HG03064 (cell line): ENCODE data around the gene BMI1.
A peak's percentile ranks its signal among the peaks of the same experiment; 100 is the strongest.

Source experiments
- ATAC-seq: cut with Tn5 transposase; IDR thresholded peaks from one replicate; pipeline ENCODE4 v1.9.1; 2021; ENCODE audit warnings: low read depth; ENCODE audit not compliant: unreplicated experiment

Gene BMI1

DNA sequence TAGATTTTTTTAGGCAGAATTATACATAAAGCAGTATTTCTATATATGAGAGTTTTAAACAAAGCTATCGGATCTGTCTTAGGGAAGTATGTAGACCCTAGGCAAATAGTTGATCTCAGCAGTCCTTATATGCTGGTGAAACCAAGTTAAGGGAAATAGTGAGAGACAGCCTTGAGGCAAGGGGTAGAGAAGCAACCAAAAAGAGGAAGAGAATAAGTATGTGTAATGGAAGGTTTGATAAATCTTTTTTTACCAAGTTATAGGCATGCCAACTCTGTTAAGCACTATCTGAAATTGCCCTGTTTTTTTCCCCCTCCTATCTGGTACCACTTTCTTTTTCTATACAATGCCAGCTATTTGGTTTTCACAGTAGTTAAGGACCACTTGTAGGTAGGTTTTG lies 44.3 kb downstream of the BMI1 start:
- ATAC-seq: peak; percentile 46

DNA sequence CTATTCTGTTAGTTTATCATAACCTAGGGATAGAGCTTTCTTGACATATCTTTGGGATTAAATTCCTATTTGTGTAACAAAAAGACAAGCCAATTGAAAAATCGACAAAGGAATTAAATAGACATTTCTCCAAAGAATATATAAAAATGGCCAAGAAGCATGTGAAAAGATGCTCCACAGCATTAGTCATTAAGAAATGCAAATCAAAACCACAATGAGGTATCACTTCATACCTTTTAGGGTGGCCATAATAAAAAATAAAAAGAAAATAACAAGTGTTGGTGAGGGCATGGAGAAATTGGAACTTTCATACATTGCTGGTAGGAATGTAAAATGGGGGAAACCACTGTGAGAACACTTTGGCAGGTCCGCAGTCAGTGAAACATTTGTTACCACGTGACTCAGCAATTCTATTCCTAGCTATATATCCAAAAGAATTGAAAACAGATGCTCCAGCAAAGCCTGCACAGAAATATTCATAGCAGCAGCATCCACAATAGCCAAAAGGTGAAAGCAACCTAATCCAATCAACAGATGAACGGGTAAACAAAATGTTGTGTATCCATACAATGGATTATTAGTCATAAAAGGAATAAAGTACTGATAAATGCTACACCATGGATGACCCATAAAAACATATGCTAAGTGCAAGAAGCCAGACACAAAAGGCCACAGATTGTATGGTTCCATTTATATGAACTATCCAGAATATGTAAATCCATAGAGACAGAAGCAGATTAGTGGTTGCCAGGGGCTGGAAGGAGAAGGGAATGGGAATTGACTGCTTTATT lies 44.9 kb downstream of the BMI1 start:
- no peak for ATAC-seq

DNA sequence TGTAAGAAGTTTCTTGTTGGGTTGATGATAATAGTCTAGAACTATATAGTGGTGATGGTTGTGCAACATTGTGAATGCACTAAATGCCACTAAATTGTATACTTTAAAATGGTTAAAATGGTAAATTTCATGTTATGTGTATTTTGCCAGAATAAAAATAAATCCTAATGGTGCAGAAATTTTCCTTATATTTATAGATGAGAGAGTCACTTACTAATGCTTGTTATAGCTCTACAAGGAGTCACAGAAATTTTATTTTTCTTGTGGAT lies 45.5 kb downstream of the BMI1 start:
- ATAC-seq: no peak

DNA sequence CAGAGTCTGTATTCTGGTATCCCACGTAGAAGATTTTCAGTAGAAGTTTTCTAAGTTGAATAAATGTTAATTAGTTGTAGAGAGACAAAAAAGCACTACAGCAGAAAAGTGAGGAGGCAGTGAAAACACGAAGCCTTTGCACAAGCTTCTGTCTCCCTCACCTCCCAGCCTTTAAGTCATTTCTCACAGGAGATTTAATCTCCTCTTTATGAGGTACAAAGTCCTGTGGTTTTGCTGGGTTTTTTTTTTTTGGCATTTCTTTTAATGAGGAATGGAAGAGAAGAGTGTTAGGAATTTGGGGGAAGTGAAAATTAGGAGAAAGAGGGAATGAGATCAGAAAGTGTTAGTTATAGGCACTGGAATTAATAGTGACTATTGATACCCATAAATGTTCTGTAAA lies 45.9 kb downstream of the BMI1 start:
- ATAC-seq: no peak

DNA sequence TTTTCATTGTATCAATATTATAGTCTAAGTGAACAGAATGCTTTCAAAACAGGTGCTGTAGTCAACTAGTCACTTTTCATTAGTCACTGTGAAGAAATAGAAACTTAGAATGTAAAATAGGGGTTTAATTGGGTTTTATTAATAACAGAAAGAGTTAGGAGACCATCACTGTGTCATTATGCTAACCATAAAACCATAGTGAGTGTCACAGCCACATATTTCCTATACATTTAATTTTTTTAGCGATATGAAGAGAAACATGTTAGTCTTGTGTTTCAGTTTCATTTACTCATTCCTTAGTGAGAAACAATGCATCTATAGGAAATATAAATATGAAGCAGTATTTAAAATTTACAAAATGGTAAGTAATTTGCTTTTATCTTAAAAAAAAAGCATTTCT lies 46.6 kb downstream of the BMI1 start:
- ATAC-seq: no peak

DNA sequence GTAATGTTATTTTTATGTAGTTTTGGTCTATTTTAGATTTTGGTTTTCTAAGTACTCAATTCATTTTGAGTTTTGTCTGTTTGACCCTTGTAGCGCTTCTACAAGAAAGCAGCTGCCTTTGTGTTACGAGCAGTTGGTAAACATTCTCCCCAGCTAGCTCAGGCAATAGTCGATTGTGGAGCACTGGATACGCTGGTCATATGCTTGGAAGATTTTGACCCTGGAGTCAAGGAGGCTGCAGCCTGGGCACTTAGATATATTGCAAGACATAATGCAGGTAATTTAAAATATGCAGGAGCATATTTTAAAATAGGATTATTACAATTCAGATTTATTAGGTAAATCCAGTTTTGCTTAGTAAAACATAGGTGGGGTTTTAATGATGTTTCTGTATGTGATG lies 47.5 kb downstream of the BMI1 start:
- no peak for ATAC-seq

DNA sequence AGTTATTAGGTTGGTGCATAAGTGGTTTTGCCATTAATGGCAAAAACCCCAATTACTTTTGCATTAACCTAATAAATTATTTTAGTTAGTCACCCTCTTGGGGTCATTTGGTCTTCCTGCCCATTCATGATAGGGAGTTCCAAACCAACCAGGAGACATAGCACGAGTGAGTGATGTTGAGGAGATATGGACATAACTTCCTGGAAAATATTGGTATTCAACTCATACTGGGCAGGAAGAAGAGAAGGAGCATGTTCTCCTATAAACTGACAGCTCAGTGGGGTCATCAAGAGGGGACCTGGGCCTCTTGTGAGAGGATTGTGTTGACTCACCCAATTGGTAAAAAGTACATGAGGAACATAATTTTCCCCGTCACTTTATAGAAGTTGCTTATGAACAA lies 48.1 kb downstream of the BMI1 start:
- ATAC-seq: no peak

DNA sequence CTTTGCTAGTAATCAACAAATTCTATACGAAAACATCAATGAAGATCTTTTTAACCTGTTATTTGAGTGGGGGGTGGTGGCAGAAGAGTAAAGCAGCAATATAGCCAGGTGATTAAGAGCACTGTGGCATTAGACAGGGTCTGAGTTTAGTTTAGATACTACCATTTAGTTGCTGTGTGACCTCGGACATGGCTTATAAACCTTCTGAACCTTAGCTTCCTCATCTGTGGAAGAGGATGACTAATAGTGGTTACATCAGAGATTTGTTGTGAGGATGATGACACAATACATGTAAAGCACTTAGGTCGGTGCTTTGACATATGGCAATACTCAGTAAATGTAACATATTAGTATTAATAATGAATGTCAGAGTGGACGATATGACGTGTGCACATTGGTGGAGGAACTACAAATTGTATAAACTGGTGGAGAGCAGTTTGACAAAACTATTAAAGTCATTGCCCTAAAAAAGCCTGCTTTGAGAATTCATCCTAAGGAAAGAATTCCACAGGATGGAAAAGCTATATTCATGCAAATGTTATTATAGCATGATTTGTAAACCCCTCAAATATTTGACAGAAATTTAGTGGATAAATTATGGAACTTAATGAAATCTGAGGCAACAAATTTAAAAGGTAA lies 48.7 kb downstream of the BMI1 start:
- ATAC-seq: no peak

DNA sequence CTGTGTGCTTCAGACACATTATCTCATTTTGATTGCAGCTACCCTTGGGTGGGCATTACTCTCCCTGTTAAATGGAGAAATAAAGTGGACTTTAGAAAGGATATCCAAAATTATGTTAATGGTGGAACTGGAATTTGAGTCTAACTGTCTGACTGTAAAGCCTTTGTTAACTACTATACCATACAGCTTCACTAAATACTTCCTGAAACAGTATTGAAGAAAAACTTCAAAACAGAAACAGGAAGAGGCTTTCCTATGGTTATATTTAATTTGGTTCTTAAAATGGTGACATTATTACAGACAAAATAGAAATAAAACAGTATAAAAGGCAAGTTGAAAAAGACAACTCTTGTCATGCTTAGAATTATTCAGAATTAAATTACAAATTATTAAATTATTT lies 49.4 kb downstream of the BMI1 start:
- no peak for ATAC-seq

DNA sequence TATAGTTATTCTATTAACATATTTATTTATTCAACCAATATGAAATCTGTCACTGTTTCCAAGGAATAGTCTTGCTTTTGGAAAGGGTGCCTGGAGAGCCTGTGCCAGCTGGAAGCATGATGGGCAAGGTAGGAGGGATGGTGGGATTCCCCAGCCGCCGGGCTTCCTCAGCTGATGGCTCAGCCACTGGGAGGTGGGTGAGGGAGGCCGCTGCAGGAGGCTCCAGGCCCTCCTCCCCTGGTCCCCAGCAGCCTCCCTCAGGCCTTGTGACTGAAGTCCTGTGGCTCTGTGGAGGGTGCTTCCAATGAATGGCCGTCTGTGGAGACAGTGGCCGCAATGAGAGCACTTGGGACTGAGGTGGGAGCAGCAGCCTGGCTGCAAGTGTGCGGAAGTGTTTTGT lies 51.4 kb downstream of the BMI1 start:
- ATAC-seq: no peak

DNA sequence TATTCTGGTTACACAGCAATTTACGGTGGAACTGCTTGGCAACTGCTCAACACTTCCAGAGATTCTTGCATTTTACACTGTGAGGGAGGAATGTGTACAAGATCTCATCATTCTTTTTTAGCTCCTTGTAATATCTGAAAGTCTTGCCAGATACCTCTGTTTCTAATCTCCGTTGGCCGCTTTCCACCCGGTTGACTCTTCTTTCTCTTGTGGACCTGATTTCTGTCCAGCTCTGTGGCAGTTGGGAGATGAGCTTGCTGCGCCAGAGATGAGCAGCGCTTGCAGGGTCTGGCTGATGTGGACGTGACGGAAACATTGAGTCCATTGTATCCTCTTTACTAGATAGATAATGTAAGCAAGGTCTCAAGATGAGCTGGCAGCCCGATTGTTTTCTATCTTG lies 52.0 kb downstream of the BMI1 start:
- no peak for ATAC-seq

DNA sequence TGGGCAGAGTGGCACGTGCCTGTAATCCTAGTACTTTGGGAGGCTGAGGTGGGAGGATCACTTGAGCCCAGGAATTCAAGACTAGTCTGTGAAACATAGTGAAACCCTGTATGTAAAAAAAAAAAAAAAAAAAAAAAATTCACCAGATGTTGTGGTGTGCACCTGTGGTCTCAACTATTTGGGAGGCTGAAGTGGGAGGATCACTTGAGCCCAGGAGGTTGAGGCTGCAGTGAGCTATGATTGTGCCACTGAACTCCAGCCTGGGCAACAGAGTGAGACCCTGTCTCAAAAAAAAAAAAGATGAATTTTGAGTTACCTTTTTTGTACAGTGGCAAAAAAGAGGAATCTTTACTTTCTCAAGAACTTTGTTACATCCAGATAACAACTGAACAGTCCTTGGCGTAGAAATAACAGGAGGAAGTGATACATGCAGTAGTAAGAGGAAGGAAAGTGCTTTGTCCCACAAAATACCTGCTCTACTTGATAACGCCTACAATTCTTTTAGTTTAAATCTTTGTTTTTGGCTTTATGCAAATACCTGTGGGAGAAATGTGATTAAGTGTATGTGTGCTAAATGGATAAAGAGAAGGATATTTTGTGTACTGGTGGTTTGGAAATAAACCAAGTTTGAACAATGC lies 53.7 kb downstream of the BMI1 start:
- no peak for ATAC-seq

DNA sequence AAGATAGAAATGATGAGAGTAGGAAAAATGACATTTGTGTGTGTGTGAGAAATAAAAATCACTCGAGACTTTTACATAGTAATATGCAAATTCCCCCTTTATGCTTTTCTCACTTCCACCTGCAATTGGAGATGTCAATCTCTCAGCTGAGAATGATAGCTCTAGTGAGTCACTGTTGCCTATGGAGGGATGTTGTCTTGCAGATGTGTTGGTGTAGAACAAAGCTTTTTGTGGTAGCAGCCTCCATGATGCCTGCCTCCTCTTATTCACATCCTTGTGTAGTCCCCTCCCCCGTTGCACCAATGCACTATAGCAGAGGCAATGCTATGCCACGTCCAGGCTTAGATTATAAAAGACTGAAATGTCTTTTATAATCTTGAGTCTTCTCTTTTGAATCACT lies 58.2 kb downstream of the BMI1 start:
- peak; percentile 46 for ATAC-seq
